Activated CD8-positive, alpha-beta T cell treated with anti-CD3 and anti-CD28 coated beads for 36 hours (primary cell): Measurements from ENCODE around the gene PSD4. TPM values are rescaled to one million over a fixed set of nuclear protein-coding genes. Genes with fewer than 3 reads are reported as not detected.

ENCODE experiments used
- ATAC-seq: fragments of 200-7000 bp; cut with Tn5 transposase; one replicate; pipeline ENCODE4 v1.10.0; 2021; ENCODE audit warnings: mild to moderate bottlenecking, moderate library complexity
- CTCF ChIA-PET: fragments of 350-600 bp; sonication (Branson Sonifier 250); formaldehyde crosslinking; loops from one replicate; lab custom pipeline; 2021; ENCODE audit warnings: antibody characterized with exemption; lab: Charles Lee
- POLR2A ChIA-PET: fragments of 350-600 bp; sonication (Branson Sonifier 250); formaldehyde crosslinking; loops from one replicate; lab custom pipeline; 2021; ENCODE audit warnings: antibody characterized with exemption; lab: Charles Lee
- DNase-seq: peaks from one replicate; pipeline ENCODE4 v3.0.0-alpha.2; 2020
- H3K27ac Mint-ChIP-seq: one replicate; pipeline ENCODE4 v1.8.0; 2021; ENCODE audit warnings: mild to moderate bottlenecking, mixed read lengths
- H3K27me3 Mint-ChIP-seq: one replicate; pipeline ENCODE4 v1.8.0; 2021; ENCODE audit warnings: mixed read lengths
- H3K36me3 Mint-ChIP-seq: one replicate; pipeline ENCODE4 v1.8.0; 2021; ENCODE audit warnings: low read depth, mixed read lengths
- H3K4me1 Mint-ChIP-seq: one replicate; pipeline ENCODE4 v1.8.0; 2021; ENCODE audit warnings: low read depth, mixed read lengths
- H3K4me3 Mint-ChIP-seq: one replicate; pipeline ENCODE4 v1.8.0; 2021; ENCODE audit warnings: mild to moderate bottlenecking, moderate library complexity, mixed read lengths
- H3K9me3 Mint-ChIP-seq: one replicate; pipeline ENCODE4 v1.8.0; 2021; ENCODE audit warnings: mixed read lengths
- intact Hi-C: fragments of 100-400 bp; cut with micrococcal nuclease; formaldehyde crosslinking; loops from one replicate; pipeline ENCODE4 v1.10.0; 2022
- total RNA-seq, 2 experiments: library from RNA; stranded (reverse); gene quantifications; one replicate each; pipeline ENCODE4 v1.2.3, GENCODE V29; 2021
- TF ChIP-seq, protein P1 (sequence below): fragments of 200-600 bp; IDR thresholded peaks from one replicate; pipeline ENCODE4 v1.8.0; 2022; ENCODE audit warnings: antibody characterized with exemption, mild to moderate bottlenecking

The PSD4 gene
- total RNA-seq, 2 experiments from 2014 or later = 247 to 251 TPM

DNA sequence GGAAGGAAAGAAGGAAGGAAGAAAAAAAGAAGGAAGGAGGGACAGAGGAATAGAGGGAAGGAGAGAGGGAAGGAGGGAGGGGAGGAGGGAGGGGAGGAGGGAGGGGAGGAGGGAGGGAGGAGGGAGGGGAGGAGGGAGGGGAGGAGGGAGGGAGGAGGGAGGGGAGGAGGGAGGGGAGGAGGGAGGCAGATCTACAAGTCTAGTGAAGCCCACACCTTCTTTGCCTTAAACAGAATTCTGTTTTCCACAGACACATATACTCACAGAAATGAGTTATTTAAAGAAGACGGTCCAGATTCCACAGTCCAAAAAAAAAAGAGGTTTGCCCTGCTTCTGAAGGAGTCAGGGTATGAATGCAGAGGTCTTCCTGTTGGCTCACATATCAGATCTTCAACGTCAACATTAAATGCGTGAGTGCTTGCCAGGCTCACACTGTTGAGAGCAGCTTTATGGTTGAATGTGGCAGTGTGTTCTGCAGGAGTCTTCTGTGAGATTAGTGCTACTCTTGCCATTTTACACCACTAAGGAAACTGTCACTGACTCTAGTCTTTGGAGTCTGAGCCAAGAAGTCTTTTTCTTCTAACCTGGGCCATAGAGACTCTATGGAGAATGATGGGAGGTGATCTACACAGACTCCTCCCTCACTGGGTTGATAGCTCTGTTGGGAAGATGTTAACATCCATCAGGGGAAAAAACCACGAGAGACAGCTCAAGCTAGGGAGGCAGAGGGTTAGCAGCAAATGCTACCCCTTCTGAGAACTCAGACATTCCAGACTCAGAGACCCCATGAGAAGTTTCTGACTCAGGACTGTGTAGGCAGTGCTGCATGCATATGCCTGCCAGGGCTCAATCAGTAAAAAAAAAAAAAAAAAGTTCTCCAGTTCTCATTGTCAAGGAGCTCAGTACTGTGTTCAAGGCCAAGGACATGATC lies 81.6 kb downstream of the PSD4 start:
- Mint-ChIP-seq H3K9me3 (no peaks in the 10 kb centered on the region), H3K4me3 (no peak overlapping the region), H3K27ac (no peak overlapping the region), H3K27me3 (no peaks in the 10 kb centered on the region), H3K36me3 (no peaks in the 10 kb centered on the region), H3K4me1 (peaks cover 59% of the 10 kb centered on the region)
- ATAC-seq = no peak
- CTCF ChIA-PET = interaction anchor here (0.6 to 3.1 kb wide), 7 partner anchors 11 to 401 kb away, joined by 3 to 11 read pairs (median 8); partner anchors contain the start of gene PAX8
- no peak for DNase-seq
- POLR2A ChIA-PET = interaction anchor here (1.4 kb wide), 1 partner anchor 18 kb away, joined by 4 read pairs; no protein-coding TSS in a partner anchor
- intact Hi-C loops = no loop called here
- TF ChIP-seq, protein P1, sequence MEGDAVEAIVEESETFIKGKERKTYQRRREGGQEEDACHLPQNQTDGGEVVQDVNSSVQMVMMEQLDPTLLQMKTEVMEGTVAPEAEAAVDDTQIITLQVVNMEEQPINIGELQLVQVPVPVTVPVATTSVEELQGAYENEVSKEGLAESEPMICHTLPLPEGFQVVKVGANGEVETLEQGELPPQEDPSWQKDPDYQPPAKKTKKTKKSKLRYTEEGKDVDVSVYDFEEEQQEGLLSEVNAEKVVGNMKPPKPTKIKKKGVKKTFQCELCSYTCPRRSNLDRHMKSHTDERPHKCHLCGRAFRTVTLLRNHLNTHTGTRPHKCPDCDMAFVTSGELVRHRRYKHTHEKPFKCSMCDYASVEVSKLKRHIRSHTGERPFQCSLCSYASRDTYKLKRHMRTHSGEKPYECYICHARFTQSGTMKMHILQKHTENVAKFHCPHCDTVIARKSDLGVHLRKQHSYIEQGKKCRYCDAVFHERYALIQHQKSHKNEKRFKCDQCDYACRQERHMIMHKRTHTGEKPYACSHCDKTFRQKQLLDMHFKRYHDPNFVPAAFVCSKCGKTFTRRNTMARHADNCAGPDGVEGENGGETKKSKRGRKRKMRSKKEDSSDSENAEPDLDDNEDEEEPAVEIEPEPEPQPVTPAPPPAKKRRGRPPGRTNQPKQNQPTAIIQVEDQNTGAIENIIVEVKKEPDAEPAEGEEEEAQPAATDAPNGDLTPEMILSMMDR = no peak

DNA sequence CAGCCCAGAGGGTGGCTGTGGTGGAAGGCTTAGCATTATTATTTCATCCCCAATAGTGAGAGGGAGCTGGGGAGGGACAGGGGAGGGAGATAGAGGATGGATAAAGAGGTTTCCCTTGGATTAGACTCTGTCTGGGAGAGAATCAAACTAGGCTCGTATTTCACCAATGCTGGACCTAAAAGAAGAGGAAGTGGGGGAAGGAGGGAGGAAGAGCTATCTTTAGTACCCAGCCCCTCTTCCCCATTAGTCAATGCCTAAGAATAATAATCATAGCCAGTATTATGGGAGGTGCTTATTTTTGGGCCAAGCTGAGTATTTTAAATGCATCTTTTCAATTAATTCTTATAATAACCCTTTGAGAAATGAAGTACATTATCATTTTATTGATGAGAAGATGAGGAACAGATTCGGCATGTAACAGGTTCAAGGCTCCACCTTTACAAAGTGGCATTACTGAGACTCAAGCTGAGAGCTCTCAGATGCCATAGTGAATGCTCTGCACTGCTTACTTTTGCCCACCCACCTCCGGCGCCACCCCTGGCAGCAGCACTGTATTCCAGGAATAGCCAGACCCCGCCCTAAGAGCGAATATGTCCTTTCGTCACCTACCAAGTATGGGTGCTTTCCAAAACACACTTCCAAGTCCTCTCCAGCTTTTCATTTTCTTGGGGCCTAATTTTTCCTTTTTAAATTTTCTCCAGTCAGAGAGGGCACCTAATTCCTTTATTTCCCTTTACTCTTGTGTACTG lies 83.9 kb downstream of the PSD4 start:
- no peak overlapping the region for H3K4me3 Mint-ChIP-seq
- DNase-seq = no peak
- no peaks in the 10 kb centered on the region for H3K36me3 Mint-ChIP-seq
- intact Hi-C loops = no loop called here
- H3K4me1 Mint-ChIP-seq = peaks cover 36% of the 10 kb centered on the region
- H3K9me3 Mint-ChIP-seq = no peaks in the 10 kb centered on the region
- no peak for ATAC-seq
- CTCF ChIA-PET = interaction anchor here (0.8 to 4.5 kb wide), 8 partner anchors 9 to 178 kb away, joined by 3 to 22 read pairs (median 6); no protein-coding TSS in a partner anchor
- no peak overlapping the region for H3K27ac Mint-ChIP-seq
- no peaks in the 10 kb centered on the region for H3K27me3 Mint-ChIP-seq
- POLR2A ChIA-PET = no interaction called here
- TF ChIP-seq, protein P1 = no peak

DNA sequence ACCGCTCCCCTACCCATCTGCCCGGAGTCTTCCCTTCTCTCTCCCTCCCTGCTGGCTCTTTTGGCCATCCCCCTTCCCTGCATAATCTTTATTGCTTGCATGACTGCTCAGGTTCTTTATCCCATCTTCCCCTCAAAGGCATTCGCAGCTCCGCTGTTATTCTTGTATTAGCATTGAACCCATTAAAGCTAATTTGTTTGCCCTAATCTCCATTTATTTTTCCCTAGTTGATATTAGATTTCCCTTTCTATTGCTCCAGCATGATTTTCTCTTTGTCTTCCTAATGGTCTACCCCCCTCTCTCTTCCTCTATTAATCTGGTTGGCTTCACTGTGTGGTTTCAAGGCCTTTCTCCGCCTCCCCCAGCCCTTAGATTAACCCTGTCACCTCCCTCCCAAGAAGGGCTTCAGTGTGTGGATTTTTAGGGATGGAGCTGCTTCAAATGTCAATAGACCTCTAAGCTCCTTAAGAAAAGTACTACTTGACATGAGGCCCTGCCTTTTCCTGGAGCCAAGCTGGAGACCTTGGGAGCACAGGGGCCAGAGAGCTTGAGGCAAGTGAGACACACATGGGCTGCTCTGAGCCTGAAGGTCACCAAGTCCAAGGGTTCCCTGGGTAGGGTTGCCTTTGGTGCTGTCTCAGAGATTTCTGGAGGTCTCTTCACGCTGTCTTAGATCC lies 84.8 kb downstream of the PSD4 start:
- no peak overlapping the region for H3K4me3 Mint-ChIP-seq
- H3K9me3 Mint-ChIP-seq = no peaks in the 10 kb centered on the region
- DNase-seq (no peak), ATAC-seq (no peak)
- intact Hi-C loops = no loop called here
- POLR2A ChIA-PET = no interaction called here
- H3K27me3 Mint-ChIP-seq = no peaks in the 10 kb centered on the region
- peaks cover 27% of the 10 kb centered on the region for H3K4me1 Mint-ChIP-seq
- TF ChIP-seq, protein P1 = no peak
- CTCF ChIA-PET = interaction anchor here (0.8 to 4.5 kb wide), 6 partner anchors 10 to 179 kb away, joined by 3 to 22 read pairs (median 4); no protein-coding TSS in a partner anchor
- no peak overlapping the region for H3K27ac Mint-ChIP-seq
- no peaks in the 10 kb centered on the region for H3K36me3 Mint-ChIP-seq

Other genes with a start within 250 kb of the PSD4 start
- gene IL36G, start 196.0 kb upstream of the PSD4 start, total RNA-seq = not detected
- not detected for gene IL36A, start 168.5 kb upstream of the PSD4 start, total RNA-seq
- gene IL36B, start 121.1 kb upstream of the PSD4 start, total RNA-seq = not detected
- not detected for gene IL36RN, start 114.8 kb upstream of the PSD4 start, total RNA-seq
- gene IL1F10, start 106.0 kb upstream of the PSD4 start, total RNA-seq = not detected
- under 1 TPM; 0.50 to 0.85 TPM for gene IL1RN, start 46.4 kb upstream of the PSD4 start, total RNA-seq
- gene PAX8, start 105.0 kb downstream of the PSD4 start, total RNA-seq = under 1 TPM; 0.43 to 0.63 TPM